ENCODE data around the gene HEXIM2. TPM values are rescaled to one million over a fixed set of nuclear protein-coding genes. Genes with fewer than 3 reads are reported as not detected.
A peak's percentile ranks its signal among the peaks of the same experiment; 100 is the strongest.
"Not testable (repeated sequence)": the region's sequence is repeated elsewhere in the genome, so short reads cannot be mapped to it uniquely, and the experiment has no call there.

Gene HEXIM2
- total RNA-seq, 1 donor from 2014 or later, result 2.6 TPM

DNA sequence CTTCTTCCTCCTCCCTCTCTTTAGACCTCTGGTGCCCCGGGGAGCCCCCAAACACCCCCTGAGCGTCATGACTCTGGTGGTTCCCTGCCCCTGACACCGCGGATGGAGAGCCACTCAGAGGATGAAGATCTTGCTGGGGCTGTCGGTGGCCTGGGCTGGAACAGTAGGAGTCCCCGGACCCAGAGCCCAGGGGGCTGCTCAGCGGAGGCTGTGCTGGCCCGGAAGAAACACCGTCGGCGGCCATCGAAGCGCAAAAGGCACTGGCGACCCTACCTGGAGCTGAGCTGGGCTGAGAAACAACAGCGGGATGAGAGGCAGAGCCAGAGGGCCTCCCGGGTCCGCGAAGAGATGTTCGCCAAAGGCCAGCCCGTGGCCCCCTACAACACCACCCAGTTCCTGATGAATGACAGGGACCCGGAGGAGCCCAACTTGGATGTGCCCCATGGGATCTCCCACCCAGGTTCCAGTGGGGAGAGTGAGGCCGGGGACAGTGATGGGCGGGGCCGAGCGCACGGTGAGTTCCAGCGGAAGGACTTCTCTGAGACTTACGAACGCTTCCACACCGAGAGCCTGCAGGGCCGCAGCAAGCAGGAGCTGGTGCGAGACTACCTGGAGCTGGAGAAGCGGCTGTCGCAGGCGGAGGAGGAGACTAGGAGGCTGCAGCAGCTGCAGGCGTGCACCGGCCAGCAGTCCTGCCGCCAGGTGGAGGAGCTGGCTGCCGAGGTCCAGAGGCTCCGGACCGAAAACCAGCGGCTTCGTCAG lies 7.5 kb downstream of the HEXIM2 start:
- DNase-seq (ENCODE audit: low read depth in 2 of 2), result no peak

GRCh38 chr17:45170280-45170930 lies 8.7 kb downstream of the HEXIM2 start:
- DNase-seq (ENCODE audit: low read depth in 2 of 2), result no peak

DNA sequence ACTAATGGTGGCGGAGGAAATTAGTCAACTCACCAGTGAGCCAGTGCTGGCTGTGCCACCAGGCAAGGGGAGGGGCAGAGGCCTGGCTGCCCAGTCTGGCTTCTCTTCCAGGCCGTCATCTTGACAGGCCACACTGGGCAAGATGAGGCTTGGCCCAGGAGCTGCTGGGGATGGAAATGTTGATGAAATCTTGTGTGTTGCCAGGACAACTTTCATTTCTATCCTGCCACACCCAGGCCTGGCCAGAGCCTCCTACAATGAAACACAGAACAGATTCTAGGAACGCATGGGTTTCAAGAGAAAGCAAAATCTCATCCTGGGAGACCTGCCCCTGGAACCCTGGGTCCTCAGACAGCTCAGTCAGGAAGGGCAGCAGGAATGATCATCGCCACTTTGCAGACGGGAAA lies 9.3 kb downstream of the HEXIM2 start:
- peak; percentile 57 to 59 for DNase-seq (ENCODE audit: low read depth in 2 of 2)

- DNase-seq (ENCODE audit: low read depth in 2 of 2), result no peak
Measured at GRCh38 chr17:45171338-45172231, 9.9 kb downstream of the HEXIM2 start.

GRCh38 chr17:45172232-45172540 lies 10.5 kb downstream of the HEXIM2 start:
- DNase-seq (ENCODE audit: low read depth in 2 of 2), result no peak

DNA sequence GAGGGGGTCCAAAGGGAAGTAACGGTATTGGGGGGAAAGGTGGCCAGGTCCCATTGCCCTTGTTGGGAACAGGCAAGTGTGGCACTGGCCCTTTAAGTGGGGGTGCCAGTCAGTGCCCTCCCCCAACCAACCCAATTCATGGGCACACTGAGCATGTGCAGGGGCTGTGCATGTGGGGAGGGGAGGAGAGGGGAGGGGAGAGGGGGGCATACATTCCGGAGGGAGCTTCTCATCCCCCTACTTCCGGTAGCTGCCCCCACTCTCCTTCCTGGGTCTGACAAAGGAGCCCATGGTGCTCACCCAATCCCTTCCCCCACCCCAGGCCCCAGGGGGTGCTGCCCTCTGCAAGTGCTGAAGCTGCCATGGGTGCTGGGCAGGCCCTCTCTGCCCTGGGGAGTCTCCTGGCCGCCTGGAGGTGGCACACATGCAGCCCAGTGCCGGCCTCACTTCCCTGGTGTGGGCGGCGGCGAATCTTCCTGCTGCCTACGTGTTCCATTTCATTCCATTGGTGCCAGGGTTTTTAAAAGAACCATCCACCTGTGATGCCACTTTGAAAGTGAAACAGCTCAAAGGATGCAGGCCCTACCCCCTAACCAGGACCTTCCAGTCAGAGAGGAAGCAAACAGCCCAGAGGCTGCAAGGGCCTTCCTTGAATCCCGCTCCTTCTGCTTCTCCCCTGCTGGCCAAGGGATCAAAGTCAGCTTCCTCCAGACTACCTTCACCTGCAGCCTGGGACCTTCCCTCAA lies 11.0 kb downstream of the HEXIM2 start:
- no peak for DNase-seq (ENCODE audit: low read depth in 2 of 2)

- DNase-seq (ENCODE audit: low read depth in 2 of 2), result no peak
Measured at GRCh38 chr17:45175759-45176115, 14.1 kb downstream of the HEXIM2 start.

GRCh38 chr17:45177563-45177962 lies 15.9 kb downstream of the HEXIM2 start:
- no peak for DNase-seq (ENCODE audit: low read depth in 2 of 2)

DNA sequence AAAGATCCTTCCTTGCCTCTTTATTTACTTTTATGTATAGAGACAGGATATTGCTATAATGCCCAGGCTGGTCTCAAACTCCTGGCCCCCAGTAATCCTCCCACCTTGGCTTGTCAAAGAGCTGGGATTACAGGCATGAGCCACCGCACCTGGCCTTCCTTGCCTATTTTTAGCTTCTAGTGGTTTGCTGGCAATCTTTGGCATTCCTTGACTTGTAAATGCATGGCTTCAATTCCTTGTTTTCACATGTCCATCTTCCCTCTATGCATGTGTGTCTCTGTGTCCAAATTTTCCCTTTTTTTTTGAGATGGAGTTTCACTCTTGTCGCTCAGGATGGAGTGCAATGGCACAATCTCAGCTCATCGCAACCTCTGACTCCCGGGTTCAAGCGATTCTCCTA lies 22.5 kb downstream of the HEXIM2 start:
- DNase-seq (ENCODE audit: low read depth in 2 of 2), result no peak

DNA sequence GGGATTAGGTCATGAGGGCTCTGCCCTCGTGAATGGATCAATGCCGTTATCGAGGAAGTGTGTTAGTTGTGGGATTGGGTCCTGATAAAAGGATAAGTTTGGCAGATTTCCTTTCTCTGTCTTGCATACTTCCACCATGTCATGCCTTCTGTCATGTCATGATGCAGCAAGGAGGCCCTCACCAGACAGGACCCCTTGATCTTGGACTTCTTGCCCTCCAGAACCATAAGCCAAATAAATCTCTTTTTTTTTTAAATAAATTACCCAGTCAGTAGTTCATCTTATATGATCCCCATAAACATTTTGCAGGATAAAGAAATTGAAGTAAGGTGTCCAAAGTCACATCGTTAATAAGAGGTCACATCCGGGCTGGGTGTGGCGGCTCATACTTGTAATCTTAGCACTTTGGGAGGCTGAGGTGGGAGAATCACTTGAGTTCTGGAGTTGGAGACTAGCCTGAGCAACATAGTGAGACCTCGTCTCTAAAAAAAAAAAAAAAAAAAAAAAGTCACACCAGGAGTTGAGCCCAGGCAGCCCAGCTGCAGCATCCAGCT lies 25.2 kb downstream of the HEXIM2 start:
- no peak for DNase-seq (ENCODE audit: low read depth in 2 of 2)

GRCh38 chr17:45189009-45189408 lies 27.3 kb downstream of the HEXIM2 start:
- no peak for DNase-seq (ENCODE audit: low read depth in 2 of 2)

DNA sequence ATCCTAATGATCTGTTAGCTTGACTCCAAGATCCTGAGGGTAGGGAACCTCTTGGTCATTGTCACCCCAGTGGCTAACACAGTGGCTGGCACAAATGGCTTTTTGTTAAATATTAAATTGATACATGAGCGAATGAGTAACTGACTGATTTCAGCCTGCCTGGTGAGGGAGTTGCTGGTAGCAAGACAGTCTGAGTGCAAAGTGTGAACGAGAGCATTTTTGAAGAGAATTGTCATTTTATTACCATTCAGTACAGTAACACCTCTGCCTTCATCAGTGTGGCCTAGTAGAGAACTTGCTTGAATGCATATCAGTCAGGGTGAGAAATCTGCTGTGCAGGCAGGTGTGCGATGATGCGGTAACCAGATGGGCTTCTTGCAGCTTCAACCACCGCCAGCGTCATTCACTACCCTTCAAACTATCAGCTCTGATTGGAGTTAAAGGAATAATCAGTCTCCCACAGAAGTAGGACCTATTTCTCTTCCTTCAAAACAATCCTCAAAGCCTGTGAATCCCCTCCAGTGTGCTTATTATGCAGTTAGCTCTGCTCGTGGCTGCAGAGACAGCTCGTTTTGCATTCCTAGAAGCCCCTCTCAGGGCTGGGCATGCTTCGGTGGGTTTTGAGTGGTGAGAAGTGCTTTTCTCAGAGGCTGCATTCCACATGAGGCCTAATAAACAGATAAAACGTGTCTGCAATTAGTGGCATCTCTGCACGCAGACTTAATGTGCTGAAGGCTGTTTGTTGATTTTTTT lies 29.0 kb downstream of the HEXIM2 start:
- no peak for DNase-seq (ENCODE audit: low read depth in 2 of 2)

DNA sequence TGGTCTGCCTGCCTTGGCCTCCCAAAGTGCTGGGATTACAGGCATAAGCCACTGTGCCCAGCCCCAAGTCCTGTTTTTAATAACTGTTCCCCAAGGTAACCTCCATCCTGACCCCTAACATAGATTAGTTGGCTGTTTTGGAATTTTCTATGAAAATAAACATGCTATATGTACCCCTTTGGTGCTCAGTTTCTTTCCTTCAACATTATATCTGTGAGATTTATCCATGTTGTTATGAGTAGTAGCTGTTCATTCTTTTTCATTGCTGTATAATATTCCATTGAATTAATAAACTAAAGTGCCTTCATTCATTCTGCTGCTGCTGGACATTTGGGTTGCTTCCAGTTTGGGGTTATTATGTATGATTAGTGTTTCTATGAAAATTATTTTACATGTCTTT lies 33.7 kb downstream of the HEXIM2 start:
- DNase-seq (ENCODE audit: low read depth in 2 of 2), result no peak

GRCh38 chr17:45197108-45197507 lies 35.4 kb downstream of the HEXIM2 start:
- DNase-seq (ENCODE audit: low read depth in 2 of 2), result no peak

- peak; percentile 82 to 84 for DNase-seq (ENCODE audit: low read depth in 2 of 2)
Measured at GRCh38 chr17:45197555-45198334, 36.1 kb downstream of the HEXIM2 start.

GRCh38 chr17:45200701-45201100 lies 39.0 kb downstream of the HEXIM2 start:
- DNase-seq (ENCODE audit: low read depth in 2 of 2), result no peak

GRCh38 chr17:45201457-45201856 lies 39.8 kb downstream of the HEXIM2 start:
- no peak for DNase-seq (ENCODE audit: low read depth in 2 of 2)

DNA sequence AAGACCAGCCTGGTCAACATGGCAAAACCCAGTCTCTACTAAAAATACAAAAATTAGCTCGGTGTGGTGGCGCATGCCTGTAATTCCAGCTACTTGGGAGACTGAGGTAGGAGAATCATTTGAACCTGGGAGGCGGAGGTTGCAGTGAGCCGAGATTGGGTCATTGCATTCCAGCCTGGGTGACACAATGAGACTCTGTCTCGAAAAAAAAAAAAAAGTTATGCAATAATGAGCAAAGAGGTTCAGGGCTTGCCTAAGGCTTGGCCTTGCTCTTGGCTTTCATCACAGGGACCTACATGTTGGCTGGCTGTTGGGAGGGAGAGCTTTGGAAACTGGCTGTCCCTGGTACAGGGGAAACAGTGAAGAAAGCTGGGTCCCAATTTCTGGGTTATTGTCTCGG lies 40.2 kb downstream of the HEXIM2 start:
- DNase-seq (ENCODE audit: low read depth in 2 of 2), result not testable (repeated sequence)

- peak; percentile 74 to 79 for DNase-seq (ENCODE audit: low read depth in 2 of 2)
Measured at GRCh38 chr17:45218895-45219661, 57.4 kb downstream of the HEXIM2 start.

Data from lung microvascular endothelial cell (primary cell).